Transverse colon (tissue), 4 donors: ENCODE measurements around the gene DHX16. TPM values are rescaled to one million over a fixed set of nuclear protein-coding genes. Genes with fewer than 3 reads are reported as not detected.

Experiments
- DNase-seq: peaks from one replicate; pipeline ENCODE4 v3.0.0-alpha.2; 2019
- H3K27ac ChIP-seq, 4 donors: fragments of 200-600 bp; sonication (generic); 2 replicates each; pipeline ENCODE4 v1.5.1; 2016 to 2018; ENCODE audit warnings: inconsistent platforms in 4 of 4
- H3K27me3 ChIP-seq: fragments of 200-600 bp; sonication (generic); 2 replicates; pipeline ENCODE4 v1.5.1; 2017; ENCODE audit warnings: inconsistent platforms
- H3K36me3 ChIP-seq, 4 donors: fragments of 200-600 bp; sonication (generic); 2 replicates each; pipeline ENCODE4 v1.5.1; 2017 to 2019; ENCODE audit warnings: inconsistent platforms in 4 of 4
- H3K4me1 ChIP-seq, 4 donors: fragments of 200-600 bp; sonication (generic); 2 replicates each; pipeline ENCODE4 v1.5.1; 2017 to 2020; ENCODE audit warnings: inconsistent platforms in 4 of 4
- H3K4me3 ChIP-seq, 4 donors: fragments of 200-600 bp; sonication (generic); 1 replicate in 1 of 4; 2 replicates in 3 of 4; pipeline versions ENCODE4 v1.5.1 to v1.6.1; 2017 to 2019; ENCODE audit warnings: inconsistent platforms in 4 of 4
- H3K9me3 ChIP-seq, 2 donors: fragments of 200-600 bp; sonication (generic); 2 replicates each; pipeline ENCODE4 v1.5.1; 2017 to 2019; ENCODE audit warnings: inconsistent platforms in 2 of 2
- EP300 ChIP-seq: sonication (generic); formaldehyde crosslinking; IDR thresholded peaks from one replicate; pipeline ENCODE4 v1.6.1; 2017; ENCODE audit warnings: antibody characterized with exemption, low read depth
- POLR2A ChIP-seq: fragments of 450-650 bp; IDR thresholded peaks from one replicate; pipeline ENCODE4 v1.6.1; 2016; ENCODE audit warnings: antibody characterized with exemption, mild to moderate bottlenecking, moderate library complexity
- POLR2AphosphoS5 ChIP-seq, 3 donors: sonication (generic); formaldehyde crosslinking; IDR thresholded peaks; one replicate each; pipeline ENCODE4 v1.6.1; 2016; ENCODE audit warnings: antibody characterized with exemption in 3 of 3
- WGBS, 2 donors: methylation state at CpG; one replicate each; pipeline ENCODE4 v1.1.5; 2018; ENCODE audit warnings: low coverage in 1 of 2; 5-methylcytosine and 5-hydroxymethylcytosine counted together
- in situ Hi-C, 4 donors: fragments of 200-750 bp; cut with MboI; loops; one replicate each; pipeline versions ENCODE4 v1.15.0 to v1.15.1; 2017; ENCODE audit warnings: low sequenced_read_pairs in 3 of 4, low pct_ligation_motif_present in 1 of 4, low pct_unique_long_range_greater_than_20kb in 1 of 4
- intact Hi-C: fragments of 100-400 bp; cut with DNase I; formaldehyde crosslinking; loops from one replicate; pipeline ENCODE4 v1.15.1; 2023; ENCODE audit warnings: low total_unique reads
- total RNA-seq, 4 donors: library from RNA; depleted of rRNA; stranded (reverse); fragments of >200 nt; gene quantifications; one replicate each; pipeline ENCODE4 v1.1.0, GENCODE V29; 2016
- TF ChIP-seq, protein P1 (sequence below), 5 experiments: fragments of 200-600 bp in 3 of 5; fragments of 450-650 bp in 2 of 5; sonication (generic) in 3 of 5; IDR thresholded peaks; 1 replicate in 2 of 5; 2 replicates in 3 of 5; pipeline ENCODE4 v1.5.1; 2016 to 2017; ENCODE audit warnings: antibody characterized with exemption in 5 of 5, inconsistent platforms in 3 of 5, mild to moderate bottlenecking in 2 of 5, moderate library complexity in 1 of 5

DHX16 gene
- total RNA-seq, 4 donors from 2014 or later: 37.8 to 144 (median 41.3) TPM

DNA sequence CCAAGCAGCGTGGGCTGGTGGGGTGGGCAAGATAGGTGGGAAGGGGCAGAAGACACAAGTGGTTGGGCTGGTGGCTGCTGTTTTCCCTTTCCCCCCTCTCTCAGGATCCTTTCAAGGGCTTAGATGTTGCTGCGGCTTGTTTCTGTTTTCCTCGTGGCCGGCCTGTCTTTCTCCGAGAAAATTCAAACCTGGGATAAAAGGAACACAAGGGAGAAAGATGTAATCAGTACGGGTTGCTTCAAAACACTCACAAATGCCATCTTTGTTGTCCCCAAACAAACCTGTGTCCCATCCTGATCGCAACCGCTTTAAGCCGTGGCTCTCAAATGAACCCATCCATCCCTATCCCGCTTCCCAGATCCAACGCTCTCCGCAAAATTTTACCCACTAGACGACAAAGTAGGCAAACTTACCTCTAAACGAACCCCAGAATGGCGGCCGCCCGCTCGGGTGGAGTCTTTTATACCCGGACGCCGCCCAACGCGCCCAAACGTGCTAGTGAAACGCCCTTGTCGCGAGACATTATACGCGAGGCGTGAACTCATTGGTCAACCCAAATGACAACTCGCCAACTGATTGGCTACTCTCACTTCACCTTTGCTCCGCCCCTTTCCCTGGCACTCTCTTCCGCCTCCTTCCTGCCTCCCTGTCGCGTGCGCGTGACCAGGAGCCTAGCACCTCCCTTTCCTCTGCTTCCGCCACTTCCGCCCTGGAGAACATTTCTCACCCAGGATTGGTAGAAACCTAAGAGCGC, 55.8 kb downstream of the DHX16 start, which contains the start of gene PPP1R10:
Gene PPP1R10, minus strand, starts transcription at position 433 of the 754 bp plus-strand sequence. CDS start 7,299 bp downstream, outside the sequence.
- Histone ChIP-seq H3K9me3 (no peaks in the 10 kb centered on the region), H3K27ac (peak within 1 kb of the TSS; percentile 94 to 98 (median 96)), H3K4me1 (peaks cover 14 to 43% (median 36%) of the 10 kb centered on the region in 4 donors), H3K4me3 (peak within 1 kb of the TSS; percentile 63 to 76 (median 70)), H3K36me3 (peaks cover 0 to 33% (median 16%) of the 10 kb centered on the region in 4 donors), H3K27me3 (no peaks in the 10 kb centered on the region)
- in situ Hi-C loops: no loop called here
- intact Hi-C loops: loop anchor here (5.0 kb wide), 2 partner anchors 70 to 105 kb away; partner anchors contain the start of genes PPP1R18 and TUBB
- peak; percentile 99 for DNase-seq
- TF ChIP-seq POLR2A (peak; percentile 100), POLR2AphosphoS5 (IDR thresholded peaks at IDR 0.05) (peak; percentile 100), EP300 (no peak)
- TF ChIP-seq, protein P1, sequence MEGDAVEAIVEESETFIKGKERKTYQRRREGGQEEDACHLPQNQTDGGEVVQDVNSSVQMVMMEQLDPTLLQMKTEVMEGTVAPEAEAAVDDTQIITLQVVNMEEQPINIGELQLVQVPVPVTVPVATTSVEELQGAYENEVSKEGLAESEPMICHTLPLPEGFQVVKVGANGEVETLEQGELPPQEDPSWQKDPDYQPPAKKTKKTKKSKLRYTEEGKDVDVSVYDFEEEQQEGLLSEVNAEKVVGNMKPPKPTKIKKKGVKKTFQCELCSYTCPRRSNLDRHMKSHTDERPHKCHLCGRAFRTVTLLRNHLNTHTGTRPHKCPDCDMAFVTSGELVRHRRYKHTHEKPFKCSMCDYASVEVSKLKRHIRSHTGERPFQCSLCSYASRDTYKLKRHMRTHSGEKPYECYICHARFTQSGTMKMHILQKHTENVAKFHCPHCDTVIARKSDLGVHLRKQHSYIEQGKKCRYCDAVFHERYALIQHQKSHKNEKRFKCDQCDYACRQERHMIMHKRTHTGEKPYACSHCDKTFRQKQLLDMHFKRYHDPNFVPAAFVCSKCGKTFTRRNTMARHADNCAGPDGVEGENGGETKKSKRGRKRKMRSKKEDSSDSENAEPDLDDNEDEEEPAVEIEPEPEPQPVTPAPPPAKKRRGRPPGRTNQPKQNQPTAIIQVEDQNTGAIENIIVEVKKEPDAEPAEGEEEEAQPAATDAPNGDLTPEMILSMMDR (IDR thresholded peaks at IDR 0.05): no peak
- WGBS, 2 donors: 0% methylated on average over 14 to 40 of the region's 40 CpGs

DNA sequence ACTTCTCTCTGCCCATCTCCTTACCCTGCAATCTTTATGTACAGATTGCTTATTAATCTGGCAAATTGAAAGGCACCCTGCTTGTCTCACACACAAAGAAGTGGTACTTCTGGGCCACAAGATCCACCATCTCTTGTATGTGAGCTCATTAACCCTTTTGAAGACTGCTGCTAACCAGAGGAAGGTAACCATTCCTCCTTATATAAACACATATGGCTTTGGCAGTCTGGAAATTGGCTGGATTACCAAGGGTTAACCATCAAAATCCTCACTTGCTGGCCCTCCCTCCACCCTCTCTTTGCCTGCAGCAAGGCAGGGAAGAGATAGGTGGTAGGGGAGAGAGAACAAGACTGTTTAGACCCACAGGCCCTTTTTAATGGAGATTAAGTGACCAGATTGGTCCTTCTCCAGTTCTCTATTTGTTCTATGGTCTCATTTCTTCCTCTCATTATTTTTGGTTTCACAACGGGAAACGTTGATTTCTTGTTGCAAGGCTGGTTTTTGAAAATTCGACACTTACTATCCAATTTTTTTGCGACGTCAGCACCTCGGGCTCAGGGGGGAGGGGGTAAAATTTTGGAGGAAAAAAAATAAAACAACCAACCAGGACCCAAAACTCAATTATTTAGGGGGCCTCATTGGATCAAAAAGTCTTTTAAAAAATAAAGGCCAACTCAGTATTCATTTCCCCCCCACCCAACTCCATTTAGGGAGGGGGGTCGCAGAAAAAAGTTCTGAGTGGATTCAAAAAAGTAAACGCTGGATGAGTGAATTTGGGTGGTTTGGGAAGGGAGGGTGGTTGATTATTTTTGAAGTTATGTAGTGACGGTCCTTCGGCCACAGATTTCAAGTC, 56.6 kb downstream of the DHX16 start:
- Histone ChIP-seq H3K4me1 (peaks cover 14 to 51% (median 39%) of the 10 kb centered on the region in 4 donors), H3K4me3 (peak overlapping the region; percentile 53 to 76 (median 68)), H3K27me3 (no peaks in the 10 kb centered on the region), H3K36me3 (peaks cover 0 to 25% (median 12%) of the 10 kb centered on the region in 4 donors), H3K9me3 (no peaks in the 10 kb centered on the region), H3K27ac (peak overlapping the region; percentile 94 to 98 (median 96))
- TF ChIP-seq POLR2A (no peak), POLR2AphosphoS5 (IDR thresholded peaks at IDR 0.05) (peak; percentile 34 to 82 (median 64)), EP300 (no peak)
- TF ChIP-seq, protein P1 (IDR thresholded peaks at IDR 0.05): peak in 1 of 5 experiments; percentile 6
- intact Hi-C loops (loop anchor here (5.0 kb wide), 2 partner anchors 71 to 106 kb away; partner anchors contain the start of genes PPP1R18 and TUBB), in situ Hi-C loops (no loop called here)
- 0% methylated on average over 10 of the region's 10 CpGs for WGBS, 2 donors
- no peak for DNase-seq

DNA sequence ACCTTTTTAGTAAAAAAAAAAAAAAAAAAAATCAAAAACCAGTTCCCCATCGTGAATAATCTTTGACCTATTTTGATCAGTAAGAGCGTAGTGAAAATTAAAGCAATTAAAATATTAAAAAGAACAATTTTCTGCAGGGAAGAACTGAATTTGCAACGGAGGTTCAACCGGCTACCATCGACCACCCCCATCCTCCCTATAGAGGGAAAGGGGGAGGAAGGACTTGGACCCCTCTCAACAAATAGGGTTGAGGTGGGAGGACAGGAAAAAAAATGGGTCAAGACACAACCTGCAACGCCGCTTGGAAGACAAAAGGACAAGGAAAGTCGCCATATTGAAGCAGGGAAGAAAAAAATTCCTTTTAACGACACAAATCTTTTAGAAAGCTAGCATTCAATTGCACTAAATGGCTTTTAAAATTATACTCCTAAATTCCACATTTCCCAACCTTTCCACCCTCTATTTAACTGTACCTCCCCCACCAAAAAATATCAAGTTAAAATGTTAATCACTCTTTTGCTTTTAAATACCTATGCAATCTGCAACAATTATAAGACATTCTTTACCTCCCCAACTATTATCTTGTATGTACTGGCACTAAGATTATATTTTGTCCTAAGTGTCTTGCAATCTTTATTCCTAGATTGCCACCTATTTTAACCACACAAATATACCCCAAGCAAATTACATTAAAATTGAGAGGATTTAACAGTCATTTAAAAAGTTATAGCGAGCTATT, 57.4 kb downstream of the DHX16 start:
- intact Hi-C loops: loop anchor here (5.0 kb wide), 2 partner anchors 72 to 107 kb away; partner anchors contain the start of genes PPP1R18 and TUBB
- no peak for TF ChIP-seq EP300
- no peak for TF ChIP-seq POLR2A
- TF ChIP-seq, protein P1 (IDR thresholded peaks at IDR 0.05): no peak
- no peak for TF ChIP-seq POLR2AphosphoS5 (IDR thresholded peaks at IDR 0.05)
- peaks cover 14 to 58% (median 40%) of the 10 kb centered on the region in 4 donors for H3K4me1 ChIP-seq

More for the DNA sequence above, 57.4 kb downstream of the DHX16 start:
- Histone ChIP-seq H3K9me3 (no peaks in the 10 kb centered on the region), H3K4me3 (peak overlapping the region; percentile 53 to 76 (median 68)), H3K27ac (peak overlapping the region; percentile 94 to 98 (median 96)), H3K36me3 (peaks cover 0 to 17% (median 8%) of the 10 kb centered on the region in 4 donors), H3K27me3 (no peaks in the 10 kb centered on the region)
- in situ Hi-C loops: no loop called here
- WGBS, 2 donors: 0 to 1% methylated on average over 10 of the region's 10 CpGs
- peak; percentile 41 for DNase-seq
